ENCODE data around the gene ASB18. TPM values are rescaled to one million over a fixed set of nuclear protein-coding genes. Genes with fewer than 3 reads are reported as not detected.

ASB18 gene
- total and polyA plus RNA-seq, 2 of the 4 experiments (the other 2 are of a cell fraction) = not detected

DNA sequence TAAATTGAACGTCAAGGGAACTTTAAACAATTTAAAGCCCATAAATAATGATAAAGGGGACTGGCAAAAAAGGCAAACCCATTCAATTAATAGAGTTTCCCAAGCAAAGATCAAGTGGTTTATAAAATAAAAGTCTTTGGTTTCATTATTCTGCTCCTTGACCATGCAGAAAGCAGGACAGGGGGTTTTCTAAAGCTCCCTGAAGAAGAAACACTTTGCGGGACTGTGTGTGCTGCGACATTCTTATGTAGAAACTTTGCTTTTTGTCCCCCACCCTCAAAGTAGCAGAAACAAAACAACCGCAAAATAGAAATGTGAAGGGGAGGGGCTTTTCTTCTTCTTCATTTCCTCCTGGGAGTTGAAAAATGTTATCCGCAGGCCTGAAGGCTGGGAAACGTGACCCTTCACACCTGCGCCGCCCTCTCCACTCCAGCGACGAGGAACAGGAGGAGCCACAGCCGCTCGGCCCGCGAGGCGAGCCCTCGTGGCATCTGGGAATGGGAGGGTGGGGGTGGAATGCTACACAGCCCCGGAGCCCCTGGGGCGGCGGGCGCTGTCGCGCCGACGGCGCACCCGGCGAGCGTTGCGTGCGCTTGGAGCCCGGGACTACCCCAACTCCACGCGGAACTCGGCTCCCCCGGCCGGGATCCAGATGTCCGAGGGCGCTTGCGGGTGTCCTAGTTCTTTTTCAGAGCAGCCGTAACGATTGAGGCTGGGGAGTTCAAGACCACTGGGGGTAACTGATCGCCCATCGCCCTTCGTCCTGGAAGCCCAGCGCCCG, 91.8 kb downstream of the ASB18 start (continued):
- no peak for TF ChIP-seq CHD1 (IDR thresholded peaks at IDR 0.05; ENCODE audit: low read depth, low read length)

GRCh38 chr2:236171680-236172254, 92.4 kb downstream of the ASB18 start:
- DNase-seq (no peak), ATAC-seq (ENCODE audit: low read depth) (no peak)
- 20% methylated on average over 2 of the region's 16 CpGs; no CpG with 5 or more reads in 1 of the 2 experiments for WGBS, 2 experiments (ENCODE audit: extremely low coverage in 2 of 2, insufficient read length in 1 of 2)
- H3K27ac ChIP-seq (ENCODE audit: insufficient read depth, low read length) = no peak overlapping the region
- no peak overlapping the region for H4K91ac ChIP-seq (ENCODE audit: insufficient read depth, low read depth, low read length)
- no peak overlapping the region for H4K5ac ChIP-seq (ENCODE audit: low read depth, low read length)
- in situ Hi-C loops (cut with MboI; ENCODE audit: low sequenced_read_pairs) (loop anchor here (25.0 kb wide), 1 partner anchor 559 kb away; no protein-coding TSS in a partner anchor), dilution Hi-C loops (cut with HindIII; ENCODE audit: low sequenced_read_pairs, unreplicated experiment) (no loop called here), intact Hi-C loops (cut with micrococcal nuclease) (loop anchor here (10.0 kb wide), 1 partner anchor 227 kb away; no protein-coding TSS in a partner anchor)
- no peak overlapping the region for H3K4me3 ChIP-seq (ENCODE audit: insufficient read depth, low read depth, low read length)
- H2AFZ ChIP-seq (replicated peaks; ENCODE audit: low read length, poor library complexity) = no peak overlapping the region
- H3K4me1 ChIP-seq (ENCODE audit: control insufficient read depth, insufficient read depth, low read length) = no peaks in the 10 kb centered on the region; the same call in 1 of the 2 replicates
- CTCF ChIA-PET = interaction anchor here (0.7 kb wide), 1 partner anchor 159 kb away, joined by 3 read pairs; no protein-coding TSS in a partner anchor
- no peak overlapping the region for H3K9ac ChIP-seq (ENCODE audit: low read depth, low read length)
- peaks cover 11% of the 10 kb centered on the region; the same call in 1 of the 2 replicates for H3K9me3 ChIP-seq (ENCODE audit: control insufficient read depth, insufficient read depth, low read length)
- no peak overlapping the region for H2AK9ac ChIP-seq (replicated peaks; ENCODE audit: low read depth, low read length, poor library complexity)
- POLR2A ChIA-PET (ENCODE audit: unreplicated experiment) = no interaction called here
- no peaks in the 10 kb centered on the region; the same call in 1 of the 2 replicates for H3K9me1 ChIP-seq (ENCODE audit: insufficient read depth, low read length)
- H3K4ac ChIP-seq (ENCODE audit: low read depth, low read length) = no peak overlapping the region
- H3K14ac ChIP-seq (replicated peaks; ENCODE audit: low read depth, low read length) = no peak overlapping the region
- H3K56ac ChIP-seq (ENCODE audit: extremely low read depth, insufficient read depth, low read length) = no peak overlapping the region
- no peaks in the 10 kb centered on the region; the same call in 1 of the 2 replicates for H4K20me1 ChIP-seq (ENCODE audit: insufficient read depth, low read length)
- no peak overlapping the region for H2BK15ac ChIP-seq (ENCODE audit: low read depth, low read length)
- no TSS peak for BruUV-seq (replicated peaks)
- no peak overlapping the region for H2BK5ac ChIP-seq (ENCODE audit: low read depth, low read length, poor library complexity, severe bottlenecking)
- H2AK5ac ChIP-seq (ENCODE audit: low read depth, low read length) = no peak overlapping the region
- no peak overlapping the region for H2BK120ac ChIP-seq (ENCODE audit: low read depth, low read length)
- H4K8ac ChIP-seq (ENCODE audit: low read depth in 2 of 2, low read length in 2 of 2) = no peak overlapping the region
- peaks cover 83% of the 10 kb centered on the region for H3K27me3 ChIP-seq (ENCODE audit: control insufficient read depth, insufficient read depth, low read length)
- no peak overlapping the region for H3K4me2 ChIP-seq (ENCODE audit: low read depth, low read length)
- H3K18ac ChIP-seq (ENCODE audit: low read depth, low read length) = no peak overlapping the region
- no peak overlapping the region for H2BK20ac ChIP-seq (ENCODE audit: low read depth, low read length)
- H3K36me3 ChIP-seq (ENCODE audit: control insufficient read depth, insufficient read depth, low read length) = no peaks in the 10 kb centered on the region
- H3K23ac ChIP-seq (ENCODE audit: low read depth, low read length) = no peak overlapping the region
- H3K79me1 ChIP-seq (ENCODE audit: low read depth in 1 of 2, low read length in 2 of 2) = no peaks in the 10 kb centered on the region
- TF ChIP-seq, protein P1, sequence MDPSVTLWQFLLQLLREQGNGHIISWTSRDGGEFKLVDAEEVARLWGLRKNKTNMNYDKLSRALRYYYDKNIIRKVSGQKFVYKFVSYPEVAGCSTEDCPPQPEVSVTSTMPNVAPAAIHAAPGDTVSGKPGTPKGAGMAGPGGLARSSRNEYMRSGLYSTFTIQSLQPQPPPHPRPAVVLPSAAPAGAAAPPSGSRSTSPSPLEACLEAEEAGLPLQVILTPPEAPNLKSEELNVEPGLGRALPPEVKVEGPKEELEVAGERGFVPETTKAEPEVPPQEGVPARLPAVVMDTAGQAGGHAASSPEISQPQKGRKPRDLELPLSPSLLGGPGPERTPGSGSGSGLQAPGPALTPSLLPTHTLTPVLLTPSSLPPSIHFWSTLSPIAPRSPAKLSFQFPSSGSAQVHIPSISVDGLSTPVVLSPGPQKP (IDR thresholded peaks at IDR 0.05; ENCODE audit: borderline replicate concordance, low read depth, low read length) = no peak
- TF ChIP-seq MAZ (IDR thresholded peaks at IDR 0.05; ENCODE audit: borderline replicate concordance, low read depth, low read length) = no peak
- TF ChIP-seq MXI1 (IDR thresholded peaks at IDR 0.05; ENCODE audit: borderline replicate concordance, low read depth, low read length) = no peak
- TF ChIP-seq, protein P2, sequence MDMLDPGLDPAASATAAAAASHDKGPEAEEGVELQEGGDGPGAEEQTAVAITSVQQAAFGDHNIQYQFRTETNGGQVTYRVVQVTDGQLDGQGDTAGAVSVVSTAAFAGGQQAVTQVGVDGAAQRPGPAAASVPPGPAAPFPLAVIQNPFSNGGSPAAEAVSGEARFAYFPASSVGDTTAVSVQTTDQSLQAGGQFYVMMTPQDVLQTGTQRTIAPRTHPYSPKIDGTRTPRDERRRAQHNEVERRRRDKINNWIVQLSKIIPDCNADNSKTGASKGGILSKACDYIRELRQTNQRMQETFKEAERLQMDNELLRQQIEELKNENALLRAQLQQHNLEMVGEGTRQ (IDR thresholded peaks at IDR 0.05; ENCODE audit: low read depth, low read length) = no peak
- no peak for TF ChIP-seq RFX5 (IDR thresholded peaks at IDR 0.05; ENCODE audit: low read depth, low read length)
- TF ChIP-seq FOS (IDR thresholded peaks at IDR 0.05; ENCODE audit: low read depth, low read length) = no peak
- no peak for TF ChIP-seq RAD21 (IDR thresholded peaks at IDR 0.05; ENCODE audit: low read length)
- TF ChIP-seq NFE2L2 (IDR thresholded peaks at IDR 0.05; ENCODE audit: low read depth, low read length) = no peak
- TF ChIP-seq POLR2A (IDR thresholded peaks at IDR 0.05; ENCODE audit: low read depth, low read length) = no peak
- TF ChIP-seq BHLHE40 (IDR thresholded peaks at IDR 0.05; ENCODE audit: low read depth, low read length) = no peak
- TF ChIP-seq MAFK (IDR thresholded peaks at IDR 0.05; ENCODE audit: low read depth, low read length) = no peak
- TF ChIP-seq RCOR1 (IDR thresholded peaks at IDR 0.05; ENCODE audit: insufficient replicate concordance, low read length) = no peak
